NCI-H1105 (cell line): ENCODE results near the gene FRMD4A.
"Not testable (repeated sequence)": the region's sequence is repeated elsewhere in the genome, so short reads cannot be mapped to it uniquely, and the experiment has no call there.

Experiments used
- DNase-seq: peaks from one replicate; lab custom pipeline; 2025; lab: John Stamatoyannopoulos, UW

The FRMD4A gene

DNA sequence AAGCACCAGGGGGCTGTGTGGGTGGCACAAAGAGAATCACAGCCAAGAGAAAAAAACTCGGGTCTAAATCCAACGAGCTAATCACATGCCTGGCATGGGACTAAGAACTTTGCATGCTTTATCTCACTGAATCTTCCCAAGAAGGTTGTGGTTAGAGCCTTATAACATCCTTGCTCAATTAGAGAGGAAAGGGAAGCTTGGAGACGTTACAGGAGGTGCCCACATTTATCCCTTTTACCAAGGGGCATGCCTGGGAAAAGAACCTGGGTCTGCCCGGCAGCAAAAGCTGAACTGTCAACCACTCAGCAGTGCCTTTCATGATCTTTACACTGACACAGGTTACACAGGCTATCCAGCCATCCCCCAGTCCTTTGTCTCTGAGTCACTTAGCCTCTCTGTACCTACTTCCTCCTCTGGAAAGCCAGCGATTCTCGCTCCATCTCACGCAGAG is 553.8 kb downstream of the FRMD4A start:
- no peak for DNase-seq

DNA sequence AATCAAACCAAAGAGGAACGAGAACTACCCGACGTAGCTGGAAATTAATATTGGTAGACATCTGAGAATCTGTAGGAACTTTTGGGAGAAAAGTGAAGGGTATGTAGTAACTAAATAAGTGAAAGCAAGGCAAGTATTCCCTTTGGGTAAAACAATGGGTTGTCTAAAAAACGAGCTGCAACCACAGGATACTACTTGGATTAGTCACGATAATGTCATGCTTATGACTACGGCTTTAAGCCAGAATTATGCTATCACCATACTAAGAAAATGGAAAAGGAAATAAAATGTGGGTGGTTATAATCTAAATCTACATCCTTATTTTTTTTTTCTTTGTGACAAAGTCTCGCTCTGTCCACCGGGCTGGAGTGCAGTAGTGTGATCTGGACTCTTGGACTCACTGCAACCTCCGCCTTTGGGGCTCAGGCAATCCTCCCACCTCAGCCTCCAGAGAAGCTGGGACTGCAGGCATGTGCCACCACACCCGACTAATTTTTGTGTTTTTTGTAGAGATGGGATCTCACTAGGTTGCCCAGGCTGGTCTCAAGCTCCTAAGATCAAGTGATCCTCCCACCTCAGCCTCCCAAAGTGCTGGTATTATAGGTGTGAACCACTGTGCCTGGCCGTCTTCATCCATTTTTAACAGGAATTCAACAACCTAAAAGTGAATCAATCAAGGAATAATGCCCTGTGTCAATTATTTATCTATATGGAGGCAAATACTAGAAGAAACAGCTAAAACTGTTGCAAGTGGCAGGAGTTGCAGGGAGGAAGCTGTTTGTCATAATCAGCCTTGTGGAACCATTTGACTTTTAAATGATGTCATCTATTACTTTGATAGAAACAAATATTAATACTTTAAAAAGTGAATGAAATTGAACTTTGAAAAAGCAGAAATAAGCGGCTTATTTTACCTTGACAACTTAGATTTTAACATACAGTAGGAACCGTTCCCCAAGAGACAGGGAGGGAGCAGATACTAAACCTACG is 554.6 kb downstream of the FRMD4A start:
- no peak for DNase-seq

DNA sequence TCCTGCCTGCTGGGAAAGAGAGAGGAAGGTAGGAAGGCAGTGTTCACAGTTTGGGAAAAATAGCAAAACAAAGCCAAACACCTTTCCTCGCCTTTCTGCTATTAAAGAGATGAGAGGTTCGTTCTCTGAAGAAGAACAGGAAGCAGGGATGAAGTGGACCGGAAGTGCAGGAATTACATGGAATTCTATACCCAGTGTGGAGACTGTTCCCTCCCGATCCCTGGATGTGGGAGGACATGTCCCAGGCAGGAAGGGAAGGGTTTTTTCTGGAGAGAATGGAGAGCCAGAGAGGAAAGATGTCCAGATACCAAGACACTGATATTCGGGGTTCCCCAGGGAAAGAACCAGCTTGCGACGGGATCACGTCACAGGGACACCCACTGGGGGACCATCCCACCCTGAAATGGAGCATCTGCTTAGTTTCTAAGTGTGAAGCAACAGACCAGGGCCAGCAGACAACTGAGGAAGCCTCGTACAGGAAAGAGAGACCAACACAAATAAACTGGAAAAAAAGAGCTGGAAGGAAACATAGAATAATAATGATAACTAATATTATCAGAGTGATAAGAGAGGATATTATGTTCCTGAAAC is 556.3 kb downstream of the FRMD4A start:
- DNase-seq = no peak

DNA sequence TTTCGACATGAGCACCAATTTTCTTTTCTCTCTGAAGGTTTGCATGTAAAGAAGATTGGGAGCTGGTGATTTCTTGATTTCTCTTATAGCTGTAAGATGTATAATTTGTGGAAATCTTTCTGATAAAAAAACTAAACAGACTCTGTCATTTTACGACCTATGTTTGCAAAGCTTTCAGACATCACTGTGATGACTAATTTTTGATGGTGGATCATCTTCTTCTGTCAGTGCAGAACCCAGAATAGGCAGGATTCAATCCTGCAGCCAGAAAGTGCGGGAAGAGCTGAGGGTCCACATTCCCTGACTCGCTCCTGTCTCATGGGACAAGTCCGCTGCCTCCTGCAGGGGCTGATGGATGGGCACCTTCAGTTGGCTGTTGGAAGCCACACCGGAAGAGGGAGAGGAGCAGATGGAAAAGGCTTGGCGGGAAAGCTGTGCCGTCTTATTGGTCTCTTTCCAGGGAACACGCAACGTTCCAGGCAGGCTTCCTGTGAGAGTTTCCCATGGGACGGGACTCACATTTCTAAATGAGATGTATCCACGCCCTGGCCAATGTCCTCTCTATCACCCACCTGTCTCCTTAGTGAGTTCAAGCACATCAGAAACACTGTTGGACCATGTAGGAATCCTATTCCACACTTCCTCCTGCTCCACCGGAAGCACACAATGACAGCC is 557.1 kb downstream of the FRMD4A start:
- DNase-seq = no peak

DNA sequence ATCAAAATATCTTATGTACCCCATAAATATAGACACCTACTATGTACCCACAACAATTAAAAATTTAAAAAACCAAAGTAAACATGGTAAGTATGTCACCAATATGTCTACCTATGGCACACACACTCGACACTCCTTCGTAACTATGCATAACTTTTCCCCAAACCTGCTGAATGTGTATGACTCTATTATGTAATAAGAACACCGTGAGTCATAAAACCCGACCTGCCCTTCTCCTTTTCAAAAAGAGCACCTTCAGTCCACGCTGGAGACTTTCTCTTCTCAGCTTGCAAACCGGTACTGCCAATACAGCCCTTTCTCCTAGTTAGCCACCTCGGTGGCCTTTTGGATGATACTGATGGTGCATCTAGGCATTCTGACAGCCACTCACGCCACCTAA is 557.7 kb downstream of the FRMD4A start:
- no peak for DNase-seq

DNA sequence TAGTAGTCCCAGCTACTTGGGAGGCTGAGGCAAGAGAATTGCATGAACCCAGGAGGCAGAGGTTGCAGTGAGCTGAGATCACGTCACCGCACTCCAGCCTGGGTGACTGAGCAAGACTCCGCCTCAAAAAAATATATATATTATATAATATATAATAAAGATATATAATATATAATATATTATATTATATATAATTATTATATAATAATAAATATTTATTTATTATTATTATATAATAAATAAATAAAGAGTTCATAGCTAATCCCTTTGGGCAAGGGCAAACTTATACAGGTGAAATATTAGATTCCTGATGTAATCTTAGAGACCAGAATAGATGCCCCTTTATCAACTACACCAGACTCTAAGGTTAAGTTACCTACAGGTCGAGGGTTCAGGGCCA is 558.7 kb downstream of the FRMD4A start:
- DNase-seq = no peak

DNA sequence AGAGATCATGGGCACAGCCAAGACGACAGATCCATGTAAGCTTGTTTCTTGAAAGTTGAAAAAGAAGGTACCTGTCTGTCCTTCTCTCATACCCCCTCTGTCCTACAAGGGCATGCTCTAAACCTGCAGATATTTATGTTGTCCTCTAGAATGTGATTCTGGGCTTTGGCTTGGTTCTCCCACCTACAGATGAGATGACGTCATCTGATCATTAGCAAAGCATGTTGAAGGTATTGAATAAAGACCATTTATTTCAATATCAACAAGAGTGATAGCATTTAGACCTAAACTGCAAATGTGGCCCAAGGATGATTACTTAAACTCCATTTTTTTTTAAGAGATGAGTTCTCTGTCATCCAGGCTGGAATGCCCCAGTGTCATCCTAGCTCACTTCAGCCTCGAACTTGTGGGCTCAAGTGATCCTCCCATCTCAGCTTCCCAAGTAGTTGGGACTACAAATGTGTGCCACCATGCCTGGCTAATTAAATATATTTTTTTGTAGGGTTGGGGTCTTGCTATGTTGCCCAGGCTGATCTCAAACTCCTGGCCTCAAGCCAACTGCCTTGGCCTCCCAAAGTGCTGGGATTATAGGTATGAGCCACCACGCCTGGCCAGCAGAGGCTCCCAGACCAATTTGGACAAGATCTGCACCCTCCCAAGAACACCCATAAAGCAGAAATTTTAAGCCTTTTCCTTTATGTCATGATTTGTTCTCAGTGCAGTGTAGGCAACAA is 559.8 kb downstream of the FRMD4A start:
- DNase-seq = no peak

DNA sequence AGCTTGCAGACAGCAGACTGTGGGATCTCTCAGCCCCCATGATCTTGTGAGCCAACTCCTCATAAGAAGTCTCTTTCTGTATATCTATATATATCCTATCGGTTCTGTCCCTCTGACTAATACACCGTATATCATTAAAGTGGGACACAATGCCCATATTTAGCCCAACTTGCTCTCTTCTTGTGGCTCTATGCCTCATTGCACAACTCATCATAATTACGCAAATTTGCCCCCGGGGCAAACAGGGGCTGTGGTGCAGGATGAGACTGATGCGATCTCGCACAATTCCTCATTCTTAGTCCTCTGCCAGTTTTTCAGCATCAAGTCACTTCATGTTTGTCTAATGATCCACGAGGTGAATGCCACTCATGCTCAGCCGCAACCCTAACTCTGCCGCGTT is 560.8 kb downstream of the FRMD4A start:
- no peak for DNase-seq

DNA sequence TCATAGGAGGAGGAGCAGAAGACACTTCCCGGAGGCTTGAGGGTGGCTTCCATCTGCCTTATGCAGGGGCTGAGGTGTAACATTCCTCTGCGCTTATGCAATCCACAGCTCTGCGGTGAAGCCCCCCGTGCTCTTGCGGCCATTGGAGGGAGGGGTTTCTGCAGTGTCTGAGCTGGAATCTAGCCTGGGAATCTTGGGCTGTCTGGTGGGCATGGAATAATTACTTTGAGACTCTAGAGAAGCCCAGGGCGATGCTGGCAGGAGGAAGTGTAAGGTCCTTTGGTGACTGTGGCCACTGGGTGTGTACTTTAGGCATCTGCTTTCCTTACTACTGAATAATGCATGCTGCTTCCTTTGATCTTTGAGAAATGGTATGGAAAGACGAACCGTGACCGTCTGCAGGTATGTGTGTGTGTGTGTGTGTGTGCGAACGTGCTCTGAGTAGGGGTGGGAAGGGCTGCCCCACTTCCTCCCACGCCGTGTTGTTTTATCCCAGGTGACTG is 563.0 kb downstream of the FRMD4A start:
- DNase-seq = no peak

DNA sequence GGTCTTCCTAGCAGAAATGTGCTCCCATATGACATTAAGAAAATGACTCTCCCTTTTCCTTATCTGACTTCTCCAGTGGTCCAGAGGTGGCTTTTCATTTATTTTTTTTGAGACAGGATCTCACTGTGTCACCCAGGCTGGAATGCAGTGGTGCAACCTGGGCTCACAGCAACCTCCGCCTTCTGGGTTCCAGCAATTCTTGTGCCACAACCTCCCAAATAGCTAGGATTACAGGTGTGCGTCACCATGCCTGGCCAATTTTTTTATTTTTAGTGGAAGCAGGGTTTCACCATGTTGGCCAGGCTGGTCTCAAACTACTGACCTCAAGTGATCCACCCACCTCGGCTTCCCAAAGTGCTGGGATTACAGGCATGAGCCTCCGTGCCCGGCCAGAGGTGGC is 563.6 kb downstream of the FRMD4A start:
- not testable (repeated sequence) for DNase-seq

DNA sequence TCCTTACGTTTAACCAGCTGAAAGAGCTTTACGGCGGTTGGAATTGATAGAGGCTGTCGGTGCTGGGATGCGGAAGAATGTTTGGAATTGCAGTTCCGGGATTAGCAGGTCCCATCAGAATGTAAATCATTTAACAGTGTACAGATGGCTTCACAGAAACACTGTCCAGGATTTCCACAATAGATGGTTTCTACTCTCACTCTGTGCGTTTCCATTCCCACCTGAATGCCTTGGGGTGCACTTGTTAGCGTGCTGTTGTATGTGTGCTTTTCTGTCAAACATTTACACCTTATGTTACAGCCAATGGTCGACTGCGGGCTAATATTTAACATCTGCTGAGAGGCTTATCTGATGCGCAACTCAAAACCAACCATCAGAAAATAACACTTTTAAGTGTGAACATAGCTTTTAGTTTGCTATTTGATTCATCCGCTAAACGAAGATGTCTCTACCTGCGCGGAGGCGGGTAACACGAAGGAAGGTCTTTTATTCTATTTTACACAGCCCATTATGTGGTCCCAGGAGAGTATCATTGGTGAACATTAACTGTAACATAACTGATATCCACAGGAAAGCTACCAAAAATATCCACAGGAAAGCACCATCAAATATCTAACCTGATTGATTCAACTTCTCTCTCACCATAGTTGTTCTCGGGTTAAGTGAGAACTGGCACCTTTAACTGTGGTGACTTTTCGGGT is 564.9 kb downstream of the FRMD4A start:
- no peak for DNase-seq

DNA sequence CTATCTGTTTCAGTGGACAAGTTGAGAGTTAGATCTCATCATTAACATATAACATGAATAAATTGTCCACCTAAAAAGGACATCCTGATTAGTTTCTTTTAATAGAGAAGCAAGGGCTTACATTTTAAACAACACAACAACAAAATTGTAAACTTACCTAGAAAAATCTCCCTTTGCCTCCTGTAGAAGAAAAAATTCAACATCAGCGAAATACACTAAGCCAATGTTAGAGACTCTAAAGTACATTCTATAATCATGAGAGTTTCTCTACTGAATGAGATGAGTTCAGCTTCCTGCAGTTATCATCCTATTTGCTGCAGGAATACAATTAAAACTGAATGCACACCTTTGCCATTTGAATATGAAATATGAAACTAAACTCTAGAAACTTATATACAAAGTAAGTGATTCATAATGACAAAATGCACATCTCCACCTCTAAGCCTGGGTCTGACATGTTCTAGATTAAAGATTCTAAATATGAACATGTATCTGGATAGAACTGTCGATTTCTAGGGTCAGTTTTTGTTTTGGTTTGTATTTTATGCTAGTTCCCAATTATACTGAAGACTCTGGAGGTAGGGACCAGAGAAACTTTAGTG is 569.1 kb downstream of the FRMD4A start:
- DNase-seq = no peak

DNA sequence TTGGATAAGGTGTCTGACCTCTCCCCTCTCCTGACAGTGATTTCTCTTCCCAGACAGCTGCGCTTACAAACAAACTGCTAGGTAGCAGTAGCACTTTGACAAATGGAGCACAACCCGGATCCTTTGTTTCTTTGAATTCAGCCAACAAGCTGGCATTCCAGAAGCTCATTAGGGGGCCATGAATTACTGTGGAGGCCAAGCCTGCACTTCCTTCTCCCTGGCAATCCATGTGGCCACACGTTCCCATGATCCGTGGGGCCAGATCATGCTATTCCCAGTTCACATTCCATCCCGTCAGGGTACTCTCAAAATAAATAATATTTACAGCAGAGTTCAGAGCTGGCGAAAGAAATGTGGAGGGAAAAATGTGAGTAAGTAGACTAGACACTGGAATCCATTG is 571.6 kb downstream of the FRMD4A start:
- DNase-seq = no peak

DNA sequence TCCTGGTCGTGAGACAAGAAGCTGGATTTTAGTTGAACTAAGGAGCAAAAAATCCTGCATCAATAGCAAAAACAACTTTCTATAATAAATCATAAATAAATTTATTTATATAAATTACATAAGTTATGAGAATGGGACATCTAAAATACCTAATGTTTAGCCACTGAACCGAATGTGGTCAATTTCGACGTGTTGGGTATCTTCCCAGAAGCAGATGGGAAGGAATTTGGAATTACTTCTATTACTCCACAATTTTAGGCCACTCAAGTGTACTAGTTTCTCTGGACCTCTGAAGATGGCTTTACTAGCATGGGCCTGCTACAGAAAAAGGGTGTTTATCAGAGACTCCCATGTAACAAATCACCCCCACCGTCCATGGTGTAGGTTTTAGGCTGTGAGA is 572.0 kb downstream of the FRMD4A start:
- DNase-seq = no peak

DNA sequence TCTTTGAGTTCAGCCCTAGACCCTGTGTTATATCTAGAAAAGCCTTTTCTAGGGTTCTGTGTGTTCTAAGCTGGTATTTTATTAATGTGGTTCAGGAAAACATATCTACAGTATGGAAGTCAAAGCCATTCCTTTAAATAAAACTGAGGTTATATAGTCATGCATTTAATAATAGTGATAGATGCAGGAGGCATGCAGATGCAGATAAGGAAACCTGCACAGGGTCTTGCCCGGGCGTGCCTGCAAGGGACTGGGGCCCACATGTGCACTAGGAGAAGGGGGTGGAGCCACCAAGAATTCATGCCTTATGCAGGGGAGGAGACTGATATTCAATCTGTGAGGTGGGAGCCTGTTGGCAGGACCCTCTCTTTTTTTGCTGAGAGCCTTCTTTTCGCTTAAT is 572.4 kb downstream of the FRMD4A start:
- no peak for DNase-seq

DNA sequence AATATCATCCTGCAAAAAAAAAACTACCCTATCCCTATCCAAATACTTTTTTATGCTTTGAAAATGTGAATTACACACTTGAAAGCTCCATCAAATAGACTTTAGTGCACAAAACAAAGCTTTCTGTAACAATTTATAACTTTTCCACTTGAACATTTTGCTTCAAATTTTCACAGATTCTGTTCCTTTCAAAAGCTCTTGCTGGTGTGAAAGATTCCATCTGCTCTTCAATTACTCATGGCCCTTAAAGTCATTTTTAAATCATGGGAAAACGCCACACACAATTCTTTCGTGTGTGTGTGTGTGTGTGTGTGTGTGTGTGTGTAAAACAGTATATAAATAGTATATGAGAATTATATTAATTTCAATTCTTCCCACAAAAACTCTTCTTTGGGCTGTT is 576.4 kb downstream of the FRMD4A start:
- DNase-seq = no peak

DNA sequence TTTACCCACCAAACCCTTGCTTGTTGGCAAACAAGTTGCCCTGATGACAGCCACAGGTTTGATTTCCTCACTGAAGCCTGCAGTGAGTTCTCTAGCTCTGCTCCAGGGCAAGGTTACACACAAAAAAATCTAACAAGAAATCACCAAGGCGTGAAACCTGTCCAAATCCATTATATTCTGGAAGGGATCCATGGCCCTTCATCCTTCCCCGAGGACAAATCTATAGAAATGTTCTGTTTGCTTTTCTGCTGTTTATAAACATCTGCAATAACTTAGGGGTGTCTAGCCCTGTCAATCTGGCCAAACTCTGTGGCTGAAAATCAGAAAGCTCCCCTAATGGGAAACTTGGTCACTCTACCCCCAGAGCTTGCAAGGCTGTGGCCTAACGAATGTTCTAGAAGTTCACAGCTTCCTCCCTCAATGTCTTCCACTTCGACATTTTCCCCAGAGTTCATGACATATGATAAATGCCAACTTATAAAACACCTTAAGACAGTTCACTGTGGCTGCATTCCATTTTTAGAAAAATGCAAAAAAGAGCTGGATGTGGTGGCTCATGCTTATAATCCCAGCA is 579.4 kb downstream of the FRMD4A start:
- DNase-seq = no peak

DNA sequence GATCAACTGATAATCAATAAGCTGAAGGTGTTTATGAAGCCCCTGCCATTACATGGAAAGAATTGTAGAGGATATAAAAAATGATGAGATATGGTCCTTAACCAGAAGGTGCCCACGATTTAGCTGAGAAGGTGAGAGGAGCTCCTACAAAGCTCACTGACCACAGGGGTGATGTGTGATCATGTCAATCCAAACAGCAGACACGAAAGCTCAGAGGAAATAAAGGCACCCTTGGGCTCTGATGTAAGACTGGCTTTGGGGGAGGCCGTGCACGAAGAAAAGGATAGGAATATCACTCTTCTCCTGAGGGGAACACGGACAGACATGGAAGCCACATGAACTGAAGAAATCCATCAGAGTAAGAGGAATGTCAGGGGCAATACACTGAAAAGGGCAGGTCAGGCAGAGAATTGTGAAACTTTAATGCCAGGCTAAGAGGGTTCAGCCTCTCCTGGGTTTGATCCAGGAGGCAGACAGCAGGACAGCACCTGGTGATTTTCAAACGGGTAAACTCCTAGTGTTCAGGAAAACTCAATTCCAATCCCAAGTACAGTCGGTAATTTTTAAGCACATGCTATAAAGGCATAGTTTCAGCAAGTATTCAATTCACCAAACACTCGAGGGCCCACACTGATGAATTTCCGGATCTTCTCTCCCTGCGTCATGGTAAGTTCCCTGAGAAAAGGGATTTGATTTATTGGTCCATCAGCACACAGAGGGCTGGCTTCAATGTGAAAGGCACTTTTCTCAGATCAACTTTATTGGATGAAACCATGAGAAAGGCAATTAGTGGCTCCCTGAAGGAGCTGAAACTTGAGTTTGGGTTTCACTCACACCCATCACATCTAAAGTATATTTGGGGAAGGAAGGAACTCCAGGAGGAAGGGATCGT is 580.2 kb downstream of the FRMD4A start:
- DNase-seq = no peak

DNA sequence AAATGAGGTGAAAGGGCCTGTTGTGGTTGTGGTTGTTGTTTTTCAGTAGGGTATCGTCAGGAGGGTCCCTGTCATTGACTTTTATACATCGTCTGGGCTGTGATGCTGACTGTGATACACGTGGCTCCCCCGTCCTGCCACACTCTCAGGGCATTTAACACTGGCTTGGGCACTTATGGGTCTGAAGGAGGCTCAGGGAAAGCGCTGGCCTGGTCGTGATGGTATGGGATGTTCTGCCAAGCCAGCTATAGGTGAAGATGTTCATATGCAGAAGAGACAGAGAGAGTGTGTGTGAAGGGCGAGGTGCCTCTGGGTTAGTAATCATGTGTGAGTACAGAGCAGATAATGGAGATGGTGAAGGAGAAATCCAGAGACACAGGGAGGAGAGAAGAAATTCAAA is 585.5 kb downstream of the FRMD4A start:
- no peak for DNase-seq

DNA sequence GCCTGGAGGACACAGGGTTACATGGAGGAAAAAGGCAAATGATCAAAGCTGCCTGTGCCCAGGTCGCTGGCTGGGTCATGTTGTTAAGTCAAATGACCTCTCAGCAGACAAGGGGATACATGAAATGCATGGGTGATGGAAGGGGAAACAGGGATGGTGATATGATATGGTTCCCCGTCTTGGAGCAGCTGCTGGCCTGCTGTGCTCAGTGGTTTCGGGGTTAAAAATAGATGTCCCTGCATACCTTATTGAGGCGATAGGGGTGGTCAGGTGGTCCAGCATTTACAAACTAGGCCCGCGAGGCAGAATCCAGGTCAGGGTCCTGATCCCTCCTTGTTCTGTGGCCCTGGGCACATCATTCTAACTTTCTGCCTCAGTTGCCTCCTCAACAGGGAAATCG is 586.8 kb downstream of the FRMD4A start:
- DNase-seq = no peak
